Naive B cell (primary cell): Measurements from ENCODE around the gene ZIC4. TPM values are rescaled to one million over a fixed set of nuclear protein-coding genes. Genes with fewer than 3 reads are reported as not detected.

Experiments used
- ATAC-seq, 2 donors: fragments of 150-1000 bp; cut with Tn5 transposase; 2 replicates each; pipeline ENCODE4 v1.10.0; 2021; ENCODE audit warnings: low read depth in 2 of 2, mild to moderate bottlenecking in 2 of 2, moderate library complexity in 2 of 2
- DNase-seq: peaks from one replicate; pipeline ENCODE4 v3.0.0; 2022
- H3K27ac Mint-ChIP-seq, 6 donors: one replicate each; pipeline ENCODE4 v1.8.0; 2020 to 2022; ENCODE audit warnings: mild to moderate bottlenecking in 6 of 6, mixed read lengths in 6 of 6, moderate library complexity in 5 of 6, inconsistent platforms in 2 of 6
- H3K27me3 Mint-ChIP-seq, 3 donors: one replicate each; pipeline ENCODE4 v1.8.0; 2021 to 2022; ENCODE audit warnings: mixed read lengths in 3 of 3, mild to moderate bottlenecking in 1 of 3
- H3K36me3 Mint-ChIP-seq, 2 donors: one replicate each; pipeline ENCODE4 v1.8.0; 2020 to 2022; ENCODE audit warnings: mixed read lengths in 2 of 2, inconsistent platforms in 1 of 2, mild to moderate bottlenecking in 1 of 2
- H3K4me1 Mint-ChIP-seq, 3 donors: one replicate each; pipeline ENCODE4 v1.8.0; 2020 to 2022; ENCODE audit warnings: mixed read lengths in 3 of 3, inconsistent platforms in 1 of 3, mild to moderate bottlenecking in 1 of 3, moderate library complexity in 1 of 3
- H3K4me3 Mint-ChIP-seq, 8 donors: one replicate each; pipeline ENCODE4 v1.8.0; 2020 to 2022; ENCODE audit warnings: mild to moderate bottlenecking in 8 of 8, mixed read lengths in 8 of 8, moderate library complexity in 8 of 8, inconsistent platforms in 2 of 8
- H3K9me3 Mint-ChIP-seq, 7 donors: one replicate each; pipeline ENCODE4 v1.8.0; 2020 to 2022; ENCODE audit warnings: mixed read lengths in 7 of 7, mild to moderate bottlenecking in 5 of 7, inconsistent platforms in 2 of 7, moderate library complexity in 1 of 7
- polyA plus RNA-seq, 6 donors: library from polyadenylated mRNA; unstranded; fragments of 300-500 nt; fragmentation: Illumina TruSeq; gene quantifications; one replicate each; pipeline ENCODE4 v1.2.3, GENCODE V29; 2021; ENCODE audit warnings: low read depth in 6 of 6

ZIC4 gene
- polyA plus RNA-seq, 6 donors from 2014 or later, result not detected

GRCh38 chr3:147390589-147391569, 15.5 kb downstream of the ZIC4 start:
- ATAC-seq, result no peak
- peak overlapping the region in 2 of 6 donors; percentile 32 to 76 for H3K27ac Mint-ChIP-seq
- peak overlapping the region in 1 of 8 donors; percentile 12 for H3K4me3 Mint-ChIP-seq
- H3K4me1 Mint-ChIP-seq, result peaks cover 0 to 9% (median 0%) of the 10 kb centered on the region in 3 donors
- peaks cover 5 to 14% of the 10 kb centered on the region in 2 donors for H3K36me3 Mint-ChIP-seq
- DNase-seq, result no peak
- peaks cover 56 to 86% (median 84%) of the 10 kb centered on the region in 3 donors for H3K27me3 Mint-ChIP-seq
- peaks cover under 1 to 28% (median 22%) of the 10 kb centered on the region in 7 donors for H3K9me3 Mint-ChIP-seq

- Mint-ChIP-seq H3K36me3 (peaks cover 5 to 11% of the 10 kb centered on the region in 2 donors), H3K4me3 (no peak overlapping the region), H3K27me3 (peaks cover 57 to 86% (median 84%) of the 10 kb centered on the region in 3 donors), H3K4me1 (peaks cover 0 to 6% (median 0%) of the 10 kb centered on the region in 3 donors), H3K27ac (peak overlapping the region in 1 of 6 donors; percentile 2), H3K9me3 (peaks cover 4 to 28% (median 20%) of the 10 kb centered on the region in 7 donors)
- DNase-seq (no peak), ATAC-seq (no peak)
These were observed 16.6 kb downstream of the ZIC4 start for GRCh38 chr3:147389717-147390116.

DNA sequence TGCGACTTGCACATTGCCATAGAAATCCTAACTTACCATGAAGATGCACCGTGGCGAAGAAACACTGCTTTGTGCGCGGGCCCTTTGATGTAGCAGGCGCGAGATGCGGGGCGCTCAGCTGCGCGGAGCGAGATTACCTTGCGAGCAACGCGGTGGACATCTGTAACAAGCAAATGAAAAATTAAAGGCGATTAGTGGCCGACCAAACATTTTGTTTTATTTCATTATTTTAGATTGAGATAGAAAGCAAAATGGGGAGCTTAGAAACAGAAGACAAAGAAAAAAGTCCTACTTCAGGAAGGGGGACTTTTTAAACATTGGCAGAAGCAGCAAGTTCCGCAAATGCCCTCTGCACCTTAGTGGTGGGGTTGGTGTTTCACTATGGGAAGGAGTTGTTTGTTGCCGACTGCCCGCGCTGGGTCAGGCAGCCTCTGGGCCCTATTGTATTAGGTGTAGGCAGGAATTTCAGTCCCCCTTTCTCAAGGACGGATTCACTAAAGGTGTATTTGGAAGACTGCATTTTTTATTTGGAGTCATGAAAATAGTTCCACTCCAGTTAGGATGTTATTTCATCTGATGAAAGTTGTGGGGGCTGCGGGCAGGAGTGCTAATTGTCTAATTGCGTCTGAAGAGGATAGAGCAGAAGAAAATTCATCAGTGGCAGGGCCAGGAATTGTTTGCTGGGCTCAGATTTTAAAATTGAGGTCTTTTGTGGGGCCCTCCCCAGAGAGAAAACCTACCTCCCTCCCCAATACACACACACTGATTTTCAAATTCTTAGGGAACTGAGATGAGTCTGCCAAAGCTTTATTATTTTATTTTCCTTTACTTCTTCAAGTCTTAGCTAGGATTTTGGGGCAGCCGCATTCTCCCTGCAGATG, 17.4 kb downstream of the ZIC4 start:
- peaks cover 4 to 5% of the 10 kb centered on the region in 2 donors for H3K36me3 Mint-ChIP-seq
- no peak for ATAC-seq
- peak overlapping the region in 2 of 6 donors; percentile 49 to 80 for H3K27ac Mint-ChIP-seq
- no peak for DNase-seq
- peaks cover 59 to 86% (median 84%) of the 10 kb centered on the region in 3 donors for H3K27me3 Mint-ChIP-seq
- peak overlapping the region in 1 of 8 donors; percentile 0 for H3K4me3 Mint-ChIP-seq
- H3K9me3 Mint-ChIP-seq, result peaks cover 4 to 28% (median 18%) of the 10 kb centered on the region in 7 donors
- peaks cover 0 to under 1% (median 0%) of the 10 kb centered on the region in 3 donors for H3K4me1 Mint-ChIP-seq

DNA sequence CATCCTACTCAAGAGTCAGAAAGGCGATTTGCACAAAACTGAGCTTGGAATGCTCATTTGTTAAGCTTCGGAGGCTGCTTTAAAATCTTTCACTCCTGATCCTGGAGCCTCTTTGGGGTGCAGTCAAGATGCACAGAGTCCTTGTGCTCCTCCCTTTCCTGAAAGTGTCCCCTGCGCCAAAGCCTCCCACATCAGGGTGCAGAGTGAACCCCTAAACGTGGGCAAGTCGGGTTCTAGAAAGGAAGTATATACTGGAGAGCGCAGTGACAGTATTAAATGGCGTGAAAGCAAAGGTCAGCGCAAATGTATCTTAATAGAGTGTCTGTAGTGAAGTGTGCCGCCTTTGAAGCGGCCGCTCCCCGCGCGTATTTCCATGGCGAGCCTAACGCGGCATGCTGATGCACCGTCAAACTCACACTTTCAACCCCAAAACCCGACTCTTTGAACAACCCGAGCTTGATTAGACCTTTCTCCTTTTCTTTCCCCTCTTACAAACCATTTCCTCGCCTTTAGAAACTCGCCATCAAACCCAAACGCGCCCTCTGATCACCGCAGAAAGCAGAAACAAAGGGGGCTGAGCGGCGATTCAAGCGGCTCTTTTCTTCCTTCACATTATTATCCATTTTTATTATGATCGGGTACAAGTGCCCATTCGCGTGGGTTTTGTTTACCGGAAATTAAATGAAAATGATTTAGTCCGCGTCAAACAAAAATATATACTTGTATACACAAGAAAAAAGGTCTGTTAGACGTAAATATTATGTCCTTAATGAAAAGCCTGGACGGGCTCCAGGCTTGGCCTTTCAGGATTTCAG, 18.3 kb downstream of the ZIC4 start:
- no peak for DNase-seq
- ATAC-seq, result no peak
- H3K4me1 Mint-ChIP-seq, result no peaks in the 10 kb centered on the region
- no peak overlapping the region for H3K4me3 Mint-ChIP-seq
- peaks cover 65 to 87% (median 86%) of the 10 kb centered on the region in 3 donors for H3K27me3 Mint-ChIP-seq
- H3K27ac Mint-ChIP-seq, result peak overlapping the region in 1 of 6 donors; percentile 60
- peaks cover 0 to 5% of the 10 kb centered on the region in 2 donors for H3K36me3 Mint-ChIP-seq
- H3K9me3 Mint-ChIP-seq, result peaks cover 4 to 30% (median 16%) of the 10 kb centered on the region in 7 donors

DNA sequence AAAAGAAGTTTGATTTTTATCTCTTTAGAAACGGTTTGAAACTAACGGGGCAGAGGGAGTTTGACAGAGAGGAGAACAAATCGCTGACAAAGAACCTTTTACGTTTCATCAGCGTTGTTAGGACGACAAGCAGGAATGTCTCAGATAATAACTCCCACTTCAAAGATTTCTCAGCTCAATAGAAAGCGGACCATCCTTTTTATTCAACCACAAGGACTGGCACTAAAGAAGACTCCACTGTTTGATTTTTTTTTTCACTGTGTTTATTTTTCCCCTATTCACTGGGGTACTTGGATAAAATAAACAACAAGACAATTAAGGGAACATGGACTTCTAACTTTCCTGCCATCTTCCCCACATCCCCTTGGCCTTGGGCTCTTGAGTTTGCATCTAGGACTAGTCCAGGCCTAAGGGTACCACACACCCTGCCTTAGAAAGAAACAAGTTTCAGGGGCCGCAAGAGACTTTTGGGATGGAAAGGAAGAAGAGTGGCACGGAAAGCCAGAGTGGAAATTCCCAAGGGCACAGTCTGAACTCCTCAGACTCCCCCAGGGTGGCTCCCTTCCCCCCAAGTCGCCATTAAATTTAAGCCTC, 19.0 kb downstream of the ZIC4 start:
- DNase-seq (no peak), ATAC-seq (no peak)
- peak overlapping the region in 1 of 6 donors; percentile 57 for H3K27ac Mint-ChIP-seq
- no peak overlapping the region for H3K4me3 Mint-ChIP-seq
- H3K4me1 Mint-ChIP-seq, result no peaks in the 10 kb centered on the region
- peaks cover 65 to 87% (median 86%) of the 10 kb centered on the region in 3 donors for H3K27me3 Mint-ChIP-seq
- H3K9me3 Mint-ChIP-seq, result peaks cover 4 to 37% (median 16%) of the 10 kb centered on the region in 7 donors
- H3K36me3 Mint-ChIP-seq, result peaks cover 0 to 5% of the 10 kb centered on the region in 2 donors

DNA sequence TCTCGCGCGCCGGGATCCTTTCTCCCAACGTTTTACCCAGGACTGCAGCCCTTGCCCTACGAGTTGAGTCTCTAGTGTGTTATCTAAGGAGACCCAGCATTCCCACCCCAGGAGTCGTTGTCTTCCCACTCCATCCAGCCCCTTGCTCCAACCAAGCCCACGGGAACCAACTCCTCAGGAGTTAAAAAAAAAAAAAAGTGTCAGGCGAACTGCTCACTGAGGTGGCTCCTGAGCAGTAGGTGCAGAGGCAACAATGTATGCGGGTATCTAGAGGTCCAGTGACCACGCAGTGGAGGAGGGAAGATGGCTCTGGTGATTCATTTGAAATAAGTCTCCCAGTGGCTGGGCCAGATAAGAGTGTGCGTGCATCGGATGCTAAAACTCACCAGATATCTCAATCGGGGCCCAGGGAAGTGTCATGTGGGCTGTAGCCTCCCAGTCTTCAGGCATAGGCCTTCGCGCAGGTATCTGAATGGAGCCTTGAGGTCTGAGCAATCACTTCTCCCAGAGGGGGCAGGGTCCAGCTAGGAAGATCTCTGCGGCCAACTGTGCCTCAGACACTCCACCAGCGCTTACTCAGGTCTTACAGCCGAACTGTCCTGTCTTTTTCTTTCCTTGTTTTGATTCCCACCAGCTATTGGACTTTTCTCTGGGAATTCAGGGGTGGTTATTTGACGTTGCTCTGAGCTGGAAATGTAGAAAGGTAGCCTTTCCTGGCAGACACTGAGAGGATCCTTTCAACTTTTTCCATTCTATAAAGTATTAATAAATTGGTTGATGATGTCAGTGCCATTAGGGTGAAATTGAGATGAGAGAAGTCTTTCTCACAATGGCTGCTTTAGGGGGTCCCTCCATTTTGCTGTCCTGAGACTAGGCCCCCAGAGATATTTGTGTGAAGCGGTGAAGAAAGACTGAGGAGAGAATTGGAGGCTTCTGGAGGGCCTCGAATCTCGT, 21.0 kb downstream of the ZIC4 start:
- peak overlapping the region in 2 of 8 donors; percentile 4 to 65 for H3K4me3 Mint-ChIP-seq
- H3K27me3 Mint-ChIP-seq, result peaks cover 78 to 85% (median 80%) of the 10 kb centered on the region in 3 donors
- DNase-seq (no peak), ATAC-seq (no peak)
- peaks cover 2 to 51% (median 14%) of the 10 kb centered on the region in 7 donors for H3K9me3 Mint-ChIP-seq
- no peaks in the 10 kb centered on the region for H3K4me1 Mint-ChIP-seq
- H3K27ac Mint-ChIP-seq, result peak overlapping the region in 2 of 6 donors; percentile 10 to 16
- H3K36me3 Mint-ChIP-seq, result peaks cover 0 to 5% of the 10 kb centered on the region in 2 donors

DNA sequence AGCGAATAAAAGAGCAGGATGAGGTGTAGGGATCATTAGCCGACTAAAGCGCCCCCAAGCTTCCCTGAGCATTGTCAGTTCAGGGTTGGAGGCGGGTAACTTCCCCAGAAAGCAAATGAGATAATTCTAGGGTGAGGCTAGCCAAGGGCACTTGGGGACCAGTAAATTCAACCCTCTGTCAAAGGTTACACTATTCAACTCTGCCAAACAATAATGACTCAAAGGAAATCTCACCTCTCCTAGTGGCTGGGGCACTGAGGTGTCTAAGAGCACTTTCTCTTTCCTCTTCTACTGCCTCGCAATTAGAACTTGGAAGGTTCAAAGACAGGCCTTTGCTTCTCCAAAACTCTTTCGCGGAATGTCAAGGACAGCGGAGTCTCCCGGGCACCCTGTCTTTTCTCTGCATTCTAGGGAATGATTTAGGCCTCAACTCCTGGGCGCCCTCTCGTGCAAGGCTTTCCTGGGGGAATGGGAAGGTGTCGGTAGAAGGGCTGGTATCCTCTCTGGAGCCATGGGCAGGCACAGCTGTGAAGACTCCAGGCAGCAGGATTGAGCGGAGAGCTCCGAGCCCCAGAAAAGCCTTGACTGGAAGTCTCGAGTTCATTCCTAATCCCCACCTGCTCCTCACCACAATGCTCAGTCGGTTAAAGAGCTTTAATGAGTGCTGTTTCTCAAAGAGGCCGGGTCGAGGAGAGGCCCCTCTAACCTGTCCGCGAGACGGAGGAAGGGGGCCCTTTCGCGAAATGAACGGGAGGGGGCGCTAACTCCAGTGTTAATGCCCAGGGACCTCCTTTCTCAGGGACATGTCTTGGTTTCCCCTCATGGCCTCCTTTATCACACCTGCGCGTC, 21.9 kb downstream of the ZIC4 start:
- ATAC-seq (no peak), DNase-seq (no peak)
- Mint-ChIP-seq H3K4me3 (no peak overlapping the region), H3K27me3 (peaks cover 76 to 86% (median 83%) of the 10 kb centered on the region in 3 donors), H3K4me1 (no peaks in the 10 kb centered on the region), H3K9me3 (peaks cover 3 to 49% (median 10%) of the 10 kb centered on the region in 7 donors), H3K36me3 (peaks cover 0 to 5% of the 10 kb centered on the region in 2 donors), H3K27ac (no peak overlapping the region)

DNA sequence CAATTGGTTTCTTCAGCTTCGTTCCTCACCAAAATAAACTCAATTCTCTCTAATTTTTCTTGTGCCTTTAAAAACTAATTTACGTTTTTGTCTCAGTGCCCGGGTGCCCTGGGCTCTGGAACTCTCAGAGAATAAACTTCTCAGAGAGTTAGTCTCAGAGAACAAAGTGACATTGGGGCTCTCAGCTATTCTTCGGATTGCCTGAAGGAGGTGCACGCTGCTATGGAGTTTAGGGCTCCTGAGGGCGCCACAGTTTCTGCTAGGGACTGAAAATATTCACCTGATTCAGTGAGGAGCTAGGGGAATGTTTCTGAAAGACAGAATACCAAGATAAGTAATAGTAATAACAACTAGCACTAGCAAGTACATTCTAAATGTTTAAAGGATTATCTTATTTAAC, 22.7 kb downstream of the ZIC4 start:
- Mint-ChIP-seq H3K9me3 (peaks cover 4 to 51% (median 10%) of the 10 kb centered on the region in 7 donors), H3K36me3 (no peaks in the 10 kb centered on the region), H3K27ac (no peak overlapping the region), H3K27me3 (peaks cover 76 to 86% (median 83%) of the 10 kb centered on the region in 3 donors), H3K4me1 (no peaks in the 10 kb centered on the region), H3K4me3 (peak overlapping the region in 1 of 8 donors; percentile 18)
- ATAC-seq, result no peak
- no peak for DNase-seq

DNA sequence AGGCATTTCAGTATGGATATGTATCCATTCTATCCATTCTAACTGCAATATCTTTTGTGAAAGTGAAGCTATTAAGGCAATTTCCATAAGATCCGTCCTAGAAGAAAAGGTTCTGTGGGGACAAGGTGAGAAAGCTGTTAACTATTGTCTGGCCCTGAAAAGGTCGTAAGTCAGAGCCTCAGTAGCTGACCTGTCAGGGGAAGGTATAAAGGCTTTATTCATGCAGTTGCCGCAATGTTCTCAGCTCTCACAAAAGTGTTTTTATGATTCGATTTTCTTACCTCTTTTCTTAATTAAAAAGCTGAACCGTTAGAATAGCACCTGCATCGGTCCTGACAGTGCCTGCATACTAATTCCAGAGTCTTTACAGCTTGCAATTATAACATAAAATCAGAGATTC, 24.7 kb downstream of the ZIC4 start:
- Mint-ChIP-seq H3K4me1 (no peaks in the 10 kb centered on the region), H3K27ac (no peak overlapping the region), H3K4me3 (no peak overlapping the region), H3K27me3 (peaks cover 77 to 91% (median 80%) of the 10 kb centered on the region in 3 donors), H3K9me3 (peaks cover 2 to 52% (median 12%) of the 10 kb centered on the region in 7 donors), H3K36me3 (peaks cover 0 to 9% of the 10 kb centered on the region in 2 donors)
- no peak for DNase-seq
- no peak for ATAC-seq

GRCh38 chr3:147380977-147381376, 25.4 kb downstream of the ZIC4 start:
- no peaks in the 10 kb centered on the region for H3K4me1 Mint-ChIP-seq
- H3K36me3 Mint-ChIP-seq, result peaks cover 0 to 9% of the 10 kb centered on the region in 2 donors
- H3K27ac Mint-ChIP-seq, result no peak overlapping the region
- H3K9me3 Mint-ChIP-seq, result peaks cover 2 to 52% (median 12%) of the 10 kb centered on the region in 7 donors
- H3K27me3 Mint-ChIP-seq, result peaks cover 71 to 87% (median 76%) of the 10 kb centered on the region in 3 donors
- no peak overlapping the region for H3K4me3 Mint-ChIP-seq
- DNase-seq (no peak), ATAC-seq (no peak)
